Spleen (tissue), 11 donors: ENCODE results near the gene AKR1A1. TPM values are rescaled to one million over a fixed set of nuclear protein-coding genes. Genes with fewer than 3 reads are reported as not detected.
"Not testable (repeated sequence)": the region's sequence is repeated elsewhere in the genome, so short reads cannot be mapped to it uniquely, and the experiment has no call there.

Experiments used
- DNase-seq: peaks from one replicate; pipeline ENCODE4 v3.0.0-alpha.2; 2020
- H3K27ac ChIP-seq, 8 donors: fragments of 200-600 bp; sonication (generic) in 7 of 8; 1 replicate in 4 of 8; 2 replicates in 4 of 8; pipeline versions ENCODE4 v1.5.0 to v1.8.0; 2016 to 2021; ENCODE audit warnings: inconsistent platforms in 4 of 8, mild to moderate bottlenecking in 4 of 8, moderate library complexity in 1 of 8
- H3K27me3 ChIP-seq, 7 donors: fragments of 200-600 bp; sonication (generic) in 6 of 7; replicated peaks in 1 of 7; 1 replicate in 4 of 7; 2 replicates in 3 of 7; pipeline versions ENCODE4 v1.5.0 to v1.8.0; 2016 to 2021; ENCODE audit warnings: inconsistent platforms in 3 of 7, mild to moderate bottlenecking in 1 of 7
- H3K36me3 ChIP-seq, 6 donors: fragments of 200-600 bp; sonication (generic) in 5 of 6; 1 replicate in 4 of 6; 2 replicates in 2 of 6; pipeline versions ENCODE4 v1.5.0 to v1.8.0; 2016 to 2021; ENCODE audit warnings: inconsistent platforms in 2 of 6
- H3K4me1 ChIP-seq, 6 donors: fragments of 200-600 bp; sonication (generic) in 5 of 6; 1 replicate in 3 of 6; 2 replicates in 3 of 6; pipeline versions ENCODE4 v1.5.0 to v1.8.0; 2016 to 2021; ENCODE audit warnings: inconsistent platforms in 3 of 6
- H3K4me3 ChIP-seq, 8 donors: fragments of 200-600 bp; sonication (generic) in 7 of 8; 1 replicate in 4 of 8; 2 replicates in 4 of 8; pipeline versions ENCODE4 v1.5.0 to v1.8.0; 2016 to 2021; ENCODE audit warnings: inconsistent platforms in 4 of 8, mild to moderate bottlenecking in 4 of 8, moderate library complexity in 2 of 8
- H3K9me3 ChIP-seq, 8 donors: fragments of 200-600 bp; sonication (generic) in 7 of 8; 1 replicate in 4 of 8; 2 replicates in 4 of 8; pipeline versions ENCODE4 v1.5.0 to v1.8.0; 2016 to 2021; ENCODE audit warnings: inconsistent platforms in 4 of 8
- CTCF ChIP-seq, 11 experiments: fragments of 200-600 bp in 7 of 11; fragments of 450-650 bp in 4 of 11; sonication (generic) in 4 of 11; IDR thresholded peaks in 8 of 11; conservative IDR thresholded peaks in 3 of 11; 1 replicate in 7 of 11; 2 replicates in 4 of 11; pipeline versions ENCODE4 v1.4.0 to v1.8.0; 2016 to 2021; ENCODE audit warnings: antibody characterized with exemption in 11 of 11, inconsistent platforms in 4 of 11, mild to moderate bottlenecking in 1 of 11
- POLR2A ChIP-seq, 3 donors: fragments of 450-650 bp; IDR thresholded peaks; one replicate each; pipeline ENCODE4 v1.5.1; 2017; ENCODE audit warnings: antibody characterized with exemption in 3 of 3, mild to moderate bottlenecking in 1 of 3
- POLR2AphosphoS5 ChIP-seq, 3 donors: sonication (generic); formaldehyde crosslinking; IDR thresholded peaks; one replicate each; pipeline ENCODE4 v1.5.1; 2017; ENCODE audit warnings: antibody characterized with exemption in 3 of 3
- WGBS, 5 donors: extraction: QIAGEN DNeasy Blood & Tissue Kit in 3 of 5; methylation state at CpG; one replicate each; pipeline versions ENCODE4 v1.1.5 to v1.1.7; 2013 to 2018; 5-methylcytosine and 5-hydroxymethylcytosine counted together
- intact Hi-C: fragments of 100-400 bp; cut with DNase I; formaldehyde crosslinking; loops from one replicate; pipeline ENCODE4 v1.15.0; 2023; ENCODE audit warnings: low total_unique reads
- polyA plus RNA-seq, 3 donors: library from polyadenylated mRNA; stranded (reverse); fragments of 200-250 nt; gene quantifications; one replicate each; pipeline ENCODE4 v1.2.1, GENCODE V29; 2013
- total RNA-seq, 7 donors: library from RNA; depleted of rRNA in 3 of 7; stranded (reverse); fragments of >200 nt in 3 of 7; fragmentation: NEBNext Ultra II Directional in 4 of 7; extraction: Animal tissue kit (Norgen Biotek cat#: 25700) in 4 of 7; gene quantifications; one replicate each; pipeline versions ENCODE4 v1.1.0 to v1.2.1, GENCODE V29; 2016 to 2021
- donor health status: healthy with polysubstance abuse.
- donor health status: DM: no; HTN: no; CAD: no; lungs with moderate emphysema.
- donor health status: DM: no; HTN: no; CAD: no.
- donor health status: Bipolar disorder and iron deficiency.
- donor health status: healthy.
- donor health status: DM: no; HTN: no; CAD: no.
- donor health status: DM: yes; HTN: yes; CAD: no.

Gene AKR1A1
- total and polyA plus RNA-seq, 10 donors: 68.8 to 150 (median 130) TPM

- peaks cover 14 to 45% (median 24%) of the 10 kb centered on the region in 6 donors for H3K4me1 ChIP-seq
- peak; percentile 29 for DNase-seq
- intact Hi-C loops: loop anchor here (5.0 kb wide), 1 partner anchor 351 kb away; no protein-coding TSS in a partner anchor
- no peak for TF ChIP-seq POLR2AphosphoS5 (IDR thresholded peaks at IDR 0.05)
- no peak for TF ChIP-seq CTCF (IDR thresholded peaks at IDR 0.05 in 8 of 11, conservative IDR thresholded peaks at IDR 0.05 in 3 of 11)
- no peak for TF ChIP-seq POLR2A (IDR thresholded peaks at IDR 0.05)
- no peaks in the 10 kb centered on the region for H3K9me3 ChIP-seq
- peaks cover 0 to 74% (median 59%) of the 10 kb centered on the region in 6 donors for H3K36me3 ChIP-seq
- no peak overlapping the region for H3K27ac ChIP-seq
- 85 to 91% (median 89%) methylated on average over 4 of the region's 4 CpGs for WGBS, 5 donors
- no peaks in the 10 kb centered on the region for H3K27me3 ChIP-seq
- no peak overlapping the region for H3K4me3 ChIP-seq
Observed at GRCh38 chr1:45516465-45516864, 34.2 kb upstream of the AKR1A1 start.

GRCh38 chr1:45518366-45518765 is 32.3 kb upstream of the AKR1A1 start:
- not testable (repeated sequence) for DNase-seq, H3K27me3 ChIP-seq, H3K9me3 ChIP-seq
- WGBS, 5 donors: 77 to 95% (median 90%) methylated on average over 4 of the region's 4 CpGs
- Histone ChIP-seq H3K4me1 (peaks cover 14 to 52% (median 28%) of the 10 kb centered on the region in 6 donors), H3K36me3 (peaks cover 0 to 55% (median 41%) of the 10 kb centered on the region in 6 donors), H3K4me3 (peak overlapping the region in 1 of 8 donors; percentile 80), H3K27ac (peak overlapping the region in 1 of 8 donors; percentile 91)
- intact Hi-C loops: loop anchor here (5.0 kb wide), 1 partner anchor 349 kb away; no protein-coding TSS in a partner anchor

GRCh38 chr1:45518910-45519309 is 31.7 kb upstream of the AKR1A1 start:
- Histone ChIP-seq H3K9me3 (no peaks in the 10 kb centered on the region), H3K27me3 (no peaks in the 10 kb centered on the region), H3K4me1 (peaks cover 14 to 52% (median 28%) of the 10 kb centered on the region in 6 donors), H3K4me3 (peak overlapping the region in 3 of 8 donors; percentile 5 to 80 (median 23)), H3K27ac (peak overlapping the region in 6 of 8 donors; percentile 2 to 91 (median 33)), H3K36me3 (peaks cover 0 to 49% (median 36%) of the 10 kb centered on the region in 6 donors)
- WGBS, 5 donors: 7 to 31% (median 21%) methylated on average over 1 of the region's 1 CpG
- no peak for DNase-seq
- TF ChIP-seq POLR2A (IDR thresholded peaks at IDR 0.05): no peak
- TF ChIP-seq CTCF (IDR thresholded peaks at IDR 0.05 in 8 of 11, conservative IDR thresholded peaks at IDR 0.05 in 3 of 11): no peak
- no peak for TF ChIP-seq POLR2AphosphoS5 (IDR thresholded peaks at IDR 0.05)
- intact Hi-C loops: loop anchor here (5.0 kb wide), 1 partner anchor 348 kb away; no protein-coding TSS in a partner anchor

- peaks cover 0 to 41% (median 27%) of the 10 kb centered on the region in 6 donors for H3K36me3 ChIP-seq
- peaks cover 14 to 52% (median 28%) of the 10 kb centered on the region in 6 donors for H3K4me1 ChIP-seq
- peak; percentile 70 for DNase-seq
- peak overlapping the region in 4 of 8 donors; percentile 7 to 91 (median 36) for H3K27ac ChIP-seq
- not testable (repeated sequence) for H3K9me3 ChIP-seq, H3K27me3 ChIP-seq
- H3K4me3 ChIP-seq: peak overlapping the region in 3 of 8 donors; percentile 5 to 80 (median 23)
- WGBS, 5 donors: 61 to 83% (median 76%) methylated on average over 16 of the region's 16 CpGs
- intact Hi-C loops: loop anchor here (5.0 kb wide), 1 partner anchor 348 kb away; no protein-coding TSS in a partner anchor
Observed at GRCh38 chr1:45519774-45520173, 30.9 kb upstream of the AKR1A1 start.

- Histone ChIP-seq H3K4me3 (peak within 1 kb of the TSS; percentile 73 to 95 (median 88)), H3K9me3 (no peaks in the 10 kb centered on the region), H3K27me3 (no peaks in the 10 kb centered on the region), H3K36me3 (peaks cover 0 to 22% (median 10%) of the 10 kb centered on the region in 6 donors), H3K4me1 (peaks cover 14 to 47% (median 28%) of the 10 kb centered on the region in 6 donors), H3K27ac (peak within 1 kb of the TSS; percentile 86 to 94 (median 92))
- intact Hi-C loops: no loop called here
- peak; percentile 97 for DNase-seq
- peak; percentile 100 for TF ChIP-seq POLR2AphosphoS5 (IDR thresholded peaks at IDR 0.05)
- peak; percentile 84 to 99 (median 98) for TF ChIP-seq POLR2A (IDR thresholded peaks at IDR 0.05)
- TF ChIP-seq CTCF (IDR thresholded peaks at IDR 0.05 in 8 of 11, conservative IDR thresholded peaks at IDR 0.05 in 3 of 11): peak in 6 of 11 experiments; percentile 1 to 49 (median 44)
- WGBS, 5 donors: 0 to 1% (median 0%) methylated on average over 49 to 72 of the region's 72 CpGs
Observed at GRCh38 chr1:45521413-45522323, 29.0 kb upstream of the AKR1A1 start, which contains the start of gene PRDX1. TSS of gene PRDX1 (minus strand) at chr1:45521884. CDS start at chr1:45519043, 2,841 bp downstream.
